HG03571 (cell line): ENCODE data around the gene FHL2.
"Not testable (repeated sequence)": the region's sequence is repeated elsewhere in the genome, so short reads cannot be mapped to it uniquely, and the experiment has no call there.

Experiments used
- ATAC-seq: cut with Tn5 transposase; IDR thresholded peaks from one replicate; pipeline ENCODE4 v1.9.1; 2021; ENCODE audit not compliant: unreplicated experiment

The FHL2 gene

DNA sequence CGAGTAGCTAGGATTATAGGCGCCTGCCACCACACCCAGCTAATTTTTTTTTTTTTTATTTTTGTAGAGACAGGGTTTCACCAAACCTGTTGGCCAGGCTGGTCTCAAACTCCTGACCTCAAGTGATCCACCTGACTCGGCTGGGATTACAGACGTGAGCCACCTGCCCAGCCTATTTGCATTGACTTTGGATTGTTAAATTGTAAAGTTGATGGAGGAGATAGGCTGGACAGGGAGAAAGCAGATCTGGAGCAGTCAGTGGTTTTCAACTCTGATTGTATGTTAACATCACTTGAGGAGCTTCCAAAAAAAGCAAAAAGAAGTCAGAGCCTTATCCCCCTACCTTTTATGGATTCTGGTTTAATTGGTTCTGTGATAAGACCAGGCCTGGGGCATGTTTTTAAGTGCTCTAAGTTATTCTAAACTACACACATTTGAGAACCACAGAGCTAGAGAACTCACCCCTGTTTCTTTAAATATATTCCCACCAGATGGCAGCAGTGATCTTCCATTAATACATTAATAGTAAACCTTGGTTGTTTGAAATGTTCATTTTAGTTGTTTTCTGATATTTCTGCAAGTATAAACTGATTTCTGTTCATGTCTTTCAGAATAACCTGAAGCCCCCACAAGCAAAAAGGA lies 54.0 kb downstream of the FHL2 start:
- no peak for ATAC-seq

DNA sequence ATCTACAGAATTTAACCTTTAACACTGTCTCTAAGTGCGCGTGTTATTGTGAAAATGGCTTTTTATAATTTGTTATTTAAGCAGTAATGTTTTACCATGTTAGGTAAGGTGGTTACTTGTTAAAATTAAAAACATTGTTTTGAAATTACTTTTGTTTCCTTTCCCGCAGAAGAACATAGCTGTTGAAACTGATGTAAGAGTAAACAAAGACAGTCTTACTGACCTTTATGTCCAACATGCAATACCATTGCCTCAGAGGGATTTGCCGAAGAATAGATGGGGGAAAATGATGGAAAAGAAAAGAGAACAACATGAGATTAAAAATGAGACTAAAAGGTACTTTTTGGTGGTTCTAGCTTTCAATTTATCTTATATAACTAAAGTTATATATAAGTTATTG lies 59.4 kb downstream of the FHL2 start:
- no peak for ATAC-seq

- peak; percentile 29 for ATAC-seq
Observed at GRCh38 chr2:105338020-105338385, 60.8 kb downstream of the FHL2 start.

DNA sequence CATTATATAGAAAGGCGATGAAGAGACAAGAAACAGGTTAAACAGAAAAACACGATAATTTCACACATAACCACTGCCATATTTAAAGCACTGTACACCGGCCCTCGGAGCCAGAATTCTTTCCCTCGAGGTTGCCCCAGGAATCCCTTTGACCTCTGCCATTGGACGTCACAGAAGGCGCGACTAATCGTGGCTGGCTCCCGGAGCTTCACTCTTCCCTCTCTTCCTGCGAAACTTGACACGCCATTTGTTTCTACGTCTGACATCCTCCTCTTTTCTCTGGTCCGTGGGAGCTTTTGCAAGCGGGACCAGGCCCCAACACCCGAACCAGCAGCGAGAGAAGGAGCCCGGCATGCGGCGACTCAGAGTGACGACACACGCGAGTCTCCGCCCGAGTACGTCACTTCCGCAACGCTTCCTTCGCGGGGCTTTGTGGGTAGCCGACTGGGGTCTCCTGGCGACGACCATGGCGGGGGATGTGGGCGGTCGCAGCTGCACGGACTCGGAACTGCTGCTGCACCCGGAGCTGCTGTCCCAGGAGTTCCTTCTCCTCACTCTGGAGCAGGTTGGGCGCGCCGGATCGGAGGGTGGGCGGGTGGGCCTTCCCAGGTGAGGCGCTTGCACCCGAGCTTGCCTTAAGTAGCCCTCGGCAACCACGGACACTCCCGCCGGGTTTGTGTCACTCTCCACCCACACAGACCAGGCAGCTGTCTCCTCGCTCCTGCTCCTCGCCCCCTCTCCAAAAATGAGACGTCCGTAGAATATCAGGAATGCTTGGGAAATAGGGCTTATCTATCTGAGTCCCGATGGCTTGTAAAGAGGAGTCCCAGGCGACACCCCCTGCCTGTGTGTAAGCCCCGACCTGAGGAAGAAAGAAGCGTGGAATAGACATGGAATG lies 61.5 kb downstream of the FHL2 start, which contains the start of gene C2orf49:
Gene C2orf49 (plus strand): TSS at position 419 of the 898 bp plus-strand sequence. CDS start 48 bp downstream, at position 467.
- peak; percentile 87 for ATAC-seq

DNA sequence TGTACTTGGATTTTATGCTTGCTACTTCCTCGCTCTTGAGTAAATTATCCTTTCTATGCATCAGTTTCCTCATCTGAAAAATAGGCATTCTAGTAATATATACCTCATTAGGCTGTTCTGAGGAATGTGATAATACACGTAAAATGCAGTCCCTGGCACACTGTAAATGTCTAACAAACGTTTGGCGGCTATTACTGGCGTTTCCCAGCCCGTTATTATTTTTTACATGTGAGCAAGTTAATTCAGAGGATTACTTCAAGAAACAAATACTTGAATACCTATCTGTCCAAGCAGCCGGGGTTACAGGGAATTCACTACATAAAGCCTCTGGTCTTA lies 62.1 kb downstream of the FHL2 start:
- ATAC-seq = no peak

DNA sequence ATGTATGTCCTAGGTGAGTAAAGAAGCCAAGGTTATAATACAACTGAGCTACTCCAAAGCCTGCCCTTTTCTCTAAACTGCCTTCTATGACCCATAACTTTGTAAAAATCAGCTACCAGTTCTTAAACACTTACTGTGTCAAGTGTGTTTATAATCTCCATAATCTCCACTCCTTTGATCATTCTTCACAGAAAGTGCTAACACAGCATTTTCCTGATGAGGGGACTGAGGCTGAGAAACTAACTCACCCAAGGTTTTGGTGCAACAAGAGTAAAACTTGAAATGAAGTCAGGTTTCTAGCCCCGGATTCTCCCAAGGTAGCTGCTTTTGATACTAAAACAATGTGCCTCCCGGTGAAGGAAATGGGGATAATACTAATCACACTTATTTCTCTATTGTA lies 63.4 kb downstream of the FHL2 start:
- ATAC-seq = no peak

GRCh38 chr2:105334211-105334610 lies 64.6 kb downstream of the FHL2 start:
- ATAC-seq = no peak

DNA sequence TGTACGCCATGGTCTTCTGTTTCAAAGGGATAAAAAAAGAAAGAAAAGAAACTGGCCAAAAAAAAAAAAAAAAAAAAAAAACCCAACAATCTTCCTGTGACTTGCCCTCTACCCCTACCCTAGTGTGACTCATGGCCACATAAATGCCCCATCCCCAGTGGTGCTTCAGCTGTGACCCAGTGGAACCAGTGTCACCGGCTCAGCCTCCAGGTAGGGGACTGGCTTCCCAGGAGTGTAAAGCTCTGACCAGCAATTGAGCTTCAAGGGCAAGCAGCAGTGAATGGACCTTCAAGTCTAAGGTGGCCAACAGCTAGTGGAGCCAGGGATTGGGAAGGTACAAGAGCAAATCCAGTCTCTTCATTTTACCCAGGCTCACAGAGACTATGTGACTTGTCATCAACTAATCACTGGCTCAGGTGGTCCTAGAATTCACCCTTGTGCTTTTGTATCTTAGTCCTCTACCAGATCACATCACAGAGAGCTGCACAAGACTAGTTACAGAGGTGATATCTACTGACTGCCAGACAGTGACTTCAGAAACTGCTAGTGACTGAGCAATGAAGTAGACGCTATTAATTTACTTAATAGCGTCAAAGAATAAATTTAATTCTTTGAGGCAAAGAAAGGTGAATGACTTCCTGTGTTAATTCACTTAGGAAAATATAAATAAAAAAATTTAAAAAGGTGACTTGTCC lies 68.0 kb downstream of the FHL2 start:
- no peak for ATAC-seq

GRCh38 chr2:105329561-105330495 lies 69.0 kb downstream of the FHL2 start, which contains the start of gene TGFBRAP1:
Gene TGFBRAP1 (minus strand): TSS chr2:105329735. CDS start chr2:105308301, 21,434 bp downstream.
- peak; percentile 70 for ATAC-seq

DNA sequence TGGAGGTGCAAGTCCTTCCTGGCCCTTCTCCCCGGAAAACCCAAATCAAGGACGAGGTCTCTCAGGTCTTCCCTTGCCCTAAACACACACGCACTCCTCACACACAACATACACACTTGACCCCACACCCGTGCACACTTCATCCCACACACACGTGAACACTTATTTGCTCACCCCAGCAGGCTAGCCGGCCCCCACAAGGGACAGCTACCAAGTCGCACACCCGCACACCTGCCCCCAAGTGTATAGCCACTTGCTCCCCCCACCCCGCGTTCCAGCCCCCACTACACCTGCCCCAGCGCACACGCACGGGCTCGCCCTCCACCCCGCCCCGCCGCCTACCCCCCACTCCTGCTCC lies 69.7 kb downstream of the FHL2 start:
- ATAC-seq = no peak

DNA sequence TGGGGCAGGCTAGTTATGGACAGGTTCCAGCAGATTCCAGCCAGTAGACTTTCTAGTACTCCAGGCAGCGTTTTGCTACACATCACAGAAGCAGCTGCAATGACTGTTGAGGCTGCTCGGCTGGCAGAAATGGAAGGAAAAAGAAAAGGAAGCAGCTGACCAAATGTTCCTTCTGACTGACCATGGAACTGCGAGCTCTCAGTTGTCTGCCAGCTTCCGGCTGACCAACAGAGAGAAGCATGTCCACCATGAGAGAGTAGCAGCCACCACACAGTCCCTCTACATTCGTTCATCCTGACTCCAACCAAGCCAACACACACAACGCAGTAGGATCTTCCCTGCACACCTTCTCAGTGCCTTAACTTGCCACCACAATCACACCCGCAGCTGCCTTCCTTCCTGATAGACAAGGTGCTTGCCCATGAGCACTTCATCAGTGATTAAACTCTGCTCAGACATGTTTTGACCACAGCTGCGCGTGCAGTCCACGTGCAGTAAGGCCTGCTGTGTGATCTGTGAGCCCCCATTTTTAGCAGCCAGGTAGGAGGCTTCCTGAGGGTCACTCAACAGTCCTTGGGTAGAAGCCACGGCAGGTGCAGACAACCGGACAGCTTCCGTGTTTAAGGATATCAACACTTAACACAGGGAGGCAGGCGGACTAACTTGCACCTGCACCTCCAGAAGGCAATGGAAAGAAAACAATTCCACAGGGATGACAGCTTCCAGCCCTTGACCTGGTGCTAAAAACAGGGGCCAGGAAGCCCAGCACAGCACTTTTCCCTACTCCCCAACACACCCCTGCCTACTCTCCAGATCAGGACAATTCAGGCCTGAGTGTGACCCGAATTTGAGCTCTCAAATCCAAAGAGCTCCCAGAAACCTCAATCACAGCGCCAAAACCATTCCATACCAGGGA lies 70.3 kb downstream of the FHL2 start:
- peak; percentile 24 for ATAC-seq

GRCh38 chr2:105327690-105328089 lies 71.2 kb downstream of the FHL2 start:
- ATAC-seq = no peak

DNA sequence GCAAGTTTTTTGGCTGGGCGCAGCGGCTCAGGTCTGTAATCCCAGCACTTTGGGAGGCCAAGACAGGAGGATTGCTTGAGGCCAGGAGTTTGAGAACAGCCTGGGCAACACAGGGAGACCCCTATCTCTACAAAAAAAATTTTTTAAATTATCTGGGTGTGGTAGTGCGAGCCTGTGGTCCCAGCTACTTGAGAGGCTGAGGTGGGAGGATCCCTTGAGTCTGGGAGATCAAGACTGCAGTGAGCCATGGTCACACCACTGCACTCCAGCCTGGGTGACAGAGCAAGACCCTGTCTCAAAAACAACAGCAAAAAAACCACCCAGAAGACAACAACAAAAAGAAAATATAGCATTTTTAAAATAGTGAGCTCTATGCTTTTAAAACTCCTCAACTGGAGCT lies 71.6 kb downstream of the FHL2 start:
- ATAC-seq = not testable (repeated sequence)

DNA sequence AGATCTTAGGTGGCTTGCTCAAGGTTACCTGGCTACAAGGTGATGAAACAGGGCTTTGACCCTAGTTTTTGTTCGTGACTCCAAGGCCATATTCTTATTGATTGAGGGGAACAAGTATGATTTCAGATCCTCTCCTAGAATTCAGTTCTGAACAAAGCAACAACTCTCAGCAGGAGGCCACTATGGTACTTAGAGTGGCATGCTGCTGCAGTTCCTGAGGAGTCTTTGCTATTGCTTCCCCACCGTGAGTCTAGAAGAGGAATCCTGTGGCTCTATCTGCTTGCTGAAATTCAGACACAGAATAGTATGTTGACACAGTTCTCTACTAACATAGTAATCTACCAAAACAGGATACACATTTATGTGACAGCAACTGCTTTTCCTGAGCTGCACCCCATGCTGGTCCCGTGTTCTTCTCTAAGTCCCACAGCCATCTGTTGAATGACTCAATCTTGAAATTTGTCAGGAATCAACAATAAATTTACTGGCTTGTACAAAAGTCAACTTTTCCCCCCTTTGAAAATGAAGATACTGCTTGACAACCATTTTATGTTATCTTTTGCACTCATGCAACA lies 73.4 kb downstream of the FHL2 start:
- no peak for ATAC-seq

GRCh38 chr2:105324732-105325131 lies 74.1 kb downstream of the FHL2 start:
- no peak for ATAC-seq

DNA sequence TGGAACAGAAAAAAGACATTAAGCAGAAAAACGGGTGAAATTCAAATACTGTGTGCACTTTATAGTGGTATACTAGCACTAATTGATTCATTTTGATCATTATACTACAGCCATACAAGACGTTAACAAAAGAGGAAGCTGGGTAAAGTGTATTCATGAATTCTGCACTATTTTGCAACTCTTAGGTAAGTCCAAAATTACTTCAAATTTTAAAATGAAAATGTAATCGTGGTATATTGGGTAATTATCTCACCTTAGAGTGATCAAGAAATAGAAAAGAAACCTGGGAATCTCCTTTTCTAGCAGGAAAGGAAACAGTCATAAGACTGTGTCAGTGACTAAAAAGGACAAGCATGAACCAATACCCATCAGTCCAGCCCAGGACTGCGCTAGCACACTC lies 74.8 kb downstream of the FHL2 start:
- no peak for ATAC-seq

GRCh38 chr2:105323111-105323510 lies 75.7 kb downstream of the FHL2 start:
- no peak for ATAC-seq

- ATAC-seq = no peak
Observed at GRCh38 chr2:105321875-105322646, 76.8 kb downstream of the FHL2 start.
